Trophoblast cell (in vitro differentiated cells and primary cell): ENCODE data around the gene PITPNM3.
"Not testable (repeated sequence)": the region's sequence is repeated elsewhere in the genome, so short reads cannot be mapped to it uniquely, and the experiment has no call there.

ENCODE experiments used
- DNase-seq, 2 donors: peaks; one replicate each; pipeline ENCODE4 v3.0.0-alpha.2; 2016
- H2AFZ ChIP-seq: 2 replicates; pipeline ENCODE4 v1.6.1; 2013; ENCODE audit warnings: low read length, moderate library complexity, mild to moderate bottlenecking; ENCODE audit not compliant: insufficient read depth, poor library complexity
- H2AK5ac ChIP-seq: 2 replicates; pipeline ENCODE4 v1.6.1; 2013; ENCODE audit warnings: mild to moderate bottlenecking, low read length
- H2BK120ac ChIP-seq: 2 replicates; pipeline ENCODE4 v1.6.1; 2013; ENCODE audit warnings: low read length, mild to moderate bottlenecking, moderate library complexity; ENCODE audit not compliant: insufficient read depth, poor library complexity
- H2BK12ac ChIP-seq: 2 replicates; pipeline ENCODE4 v1.6.1; 2013; ENCODE audit warnings: mild to moderate bottlenecking, low read length, moderate library complexity
- H2BK5ac ChIP-seq: 2 replicates; pipeline ENCODE4 v1.6.1; 2013; ENCODE audit warnings: low read length, low read depth, moderate library complexity, mild to moderate bottlenecking; ENCODE audit not compliant: poor library complexity
- H3K14ac ChIP-seq: 2 replicates; pipeline ENCODE4 v1.6.1; 2013; ENCODE audit warnings: mild to moderate bottlenecking, low read length
- H3K18ac ChIP-seq: 2 replicates; pipeline ENCODE4 v1.6.1; 2013; ENCODE audit warnings: mild to moderate bottlenecking, low read length
- H3K23ac ChIP-seq: 2 replicates; pipeline ENCODE4 v1.6.1; 2013; ENCODE audit warnings: low read length
- H3K27ac ChIP-seq: 2 replicates; pipeline ENCODE4 v1.5.1; 2013; ENCODE audit warnings: low read depth, mild to moderate bottlenecking, inconsistent platforms, low read length, moderate library complexity
- H3K27me3 ChIP-seq: 2 replicates; pipeline ENCODE4 v1.6.1; 2013; ENCODE audit warnings: inconsistent platforms, mild to moderate bottlenecking, low read length, moderate library complexity; ENCODE audit not compliant: insufficient read depth
- H3K36me3 ChIP-seq, 2 experiments: 1 replicate in 1 of 2; 2 replicates in 1 of 2; pipeline ENCODE4 v1.6.1; 2013; ENCODE audit warnings: low read length in 2 of 2, mild to moderate bottlenecking in 2 of 2, moderate library complexity in 1 of 2; ENCODE audit not compliant: insufficient read depth in 2 of 2, control insufficient read depth in 1 of 2
- H3K4ac ChIP-seq: 2 replicates; pipeline ENCODE4 v1.6.1; 2013; ENCODE audit warnings: low read depth, mild to moderate bottlenecking, low read length, moderate library complexity
- H3K4me1 ChIP-seq, 2 experiments: 1 replicate in 1 of 2; 2 replicates in 1 of 2; pipeline ENCODE4 v1.6.1; 2013; ENCODE audit warnings: low read length in 2 of 2, mild to moderate bottlenecking in 2 of 2, moderate library complexity in 1 of 2; ENCODE audit not compliant: insufficient read depth in 2 of 2, control insufficient read depth in 1 of 2
- H3K4me2 ChIP-seq: 2 replicates; pipeline ENCODE4 v1.6.1; 2013; ENCODE audit warnings: inconsistent platforms, mild to moderate bottlenecking, low read length, moderate library complexity
- H3K4me3 ChIP-seq: 2 replicates; pipeline ENCODE4 v1.5.1; 2013; ENCODE audit warnings: mild to moderate bottlenecking, low read depth, low read length, inconsistent platforms
- H3K79me1 ChIP-seq: one replicate; pipeline ENCODE4 v1.6.1; 2013; ENCODE audit warnings: low read length
- H3K79me2 ChIP-seq: 2 replicates; pipeline ENCODE4 v1.6.1; 2013; ENCODE audit warnings: low read length, mild to moderate bottlenecking; ENCODE audit not compliant: control insufficient read depth, insufficient read depth, poor library complexity
- H3K9ac ChIP-seq: 2 replicates; pipeline ENCODE4 v1.6.1; 2013; ENCODE audit warnings: mild to moderate bottlenecking, low read length
- H3K9me3 ChIP-seq: 2 replicates; pipeline ENCODE4 v1.6.1; 2013; ENCODE audit warnings: low read depth, mild to moderate bottlenecking, control low read depth, inconsistent platforms, low read length; ENCODE audit not compliant: insufficient read depth
- H4K12ac ChIP-seq: 2 replicates; pipeline ENCODE4 v1.6.1; 2013; ENCODE audit warnings: low read depth, mild to moderate bottlenecking, low read length, moderate library complexity
- H4K8ac ChIP-seq: 2 replicates; pipeline ENCODE4 v1.6.1; 2013; ENCODE audit warnings: low read depth, mild to moderate bottlenecking, low read length, moderate library complexity
- H4K91ac ChIP-seq: one replicate; pipeline ENCODE4 v1.6.1; 2013; ENCODE audit warnings: low read depth, mild to moderate bottlenecking, low read length, moderate library complexity
- WGBS: extraction: QIAGEN DNeasy Blood & Tissue Kit; methylation state at CpG from one replicate; pipeline ENCODE4 v1.1.7; 2013; ENCODE audit warnings: missing lambda C conversion rate; ENCODE audit not compliant: insufficient read length, insufficient coverage; ENCODE audit errors: extremely low coverage; 5-methylcytosine and 5-hydroxymethylcytosine counted together

PITPNM3 gene

DNA sequence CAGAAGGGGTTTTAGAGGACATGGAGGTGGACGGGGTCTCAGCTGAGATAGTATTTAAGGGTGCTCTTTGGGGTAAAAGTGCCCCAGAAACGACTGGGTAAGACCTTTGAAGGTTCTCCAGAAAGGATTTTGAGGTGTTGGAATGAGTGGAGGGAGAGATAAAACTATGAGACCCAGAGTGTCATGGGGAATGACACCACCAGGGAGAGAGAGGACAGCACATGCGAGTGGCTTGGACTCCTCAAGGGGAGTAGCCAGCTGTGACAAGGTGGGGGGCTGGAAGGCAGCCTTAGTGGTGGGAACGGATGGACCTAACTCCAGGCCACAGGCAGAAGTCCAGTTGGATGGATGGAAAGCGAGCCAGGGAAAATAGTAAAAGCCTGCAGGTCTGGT lies 19.2 kb upstream of the PITPNM3 start:
- H3K4me1 ChIP-seq: peaks cover 6 to 15% of the 10 kb centered on the region in 2 experiments
- H3K79me1 ChIP-seq: no peaks in the 10 kb centered on the region
- no peak overlapping the region for H3K4me2 ChIP-seq
- H3K9me3 ChIP-seq: peaks cover 3% of the 10 kb centered on the region
- no peaks in the 10 kb centered on the region for H3K27me3 ChIP-seq
- no peak overlapping the region for H3K4ac ChIP-seq
- no peak overlapping the region for H3K4me3 ChIP-seq
- no peak overlapping the region for H2BK5ac ChIP-seq
- no peak overlapping the region for H4K91ac ChIP-seq
- H3K18ac ChIP-seq: no peak overlapping the region
- H4K12ac ChIP-seq: no peak overlapping the region
- no peak overlapping the region for H2AFZ ChIP-seq
- H3K27ac ChIP-seq: no peak overlapping the region
- no peak overlapping the region for H3K9ac ChIP-seq
- no peak overlapping the region for H4K8ac ChIP-seq
- DNase-seq: no peak
- peaks cover 4 to 6% of the 10 kb centered on the region in 2 experiments for H3K36me3 ChIP-seq
- H3K79me2 ChIP-seq: no peaks in the 10 kb centered on the region
- H3K14ac ChIP-seq: no peak overlapping the region
- H2BK12ac ChIP-seq: no peak overlapping the region
- H2BK120ac ChIP-seq: no peak overlapping the region
- H3K23ac ChIP-seq: no peak overlapping the region
- no peak overlapping the region for H2AK5ac ChIP-seq
- no CpG with 5 or more reads among the region's 5 CpGs for WGBS

- Histone ChIP-seq H3K9ac (no peak overlapping the region), H3K79me2 (no peaks in the 10 kb centered on the region), H2AFZ (no peak overlapping the region), H3K18ac (no peak overlapping the region), H2AK5ac (no peak overlapping the region), H3K4ac (no peak overlapping the region), H3K14ac (no peak overlapping the region), H3K4me1 (peaks cover 6 to 15% of the 10 kb centered on the region in 2 experiments), H3K79me1 (no peaks in the 10 kb centered on the region), H3K27me3 (no peaks in the 10 kb centered on the region), H3K9me3 (peaks cover 3% of the 10 kb centered on the region), H3K27ac (no peak overlapping the region), H2BK5ac (no peak overlapping the region), H3K36me3 (peaks cover 4 to 6% of the 10 kb centered on the region in 2 experiments), H3K4me3 (no peak overlapping the region), H3K23ac (no peak overlapping the region), H3K4me2 (no peak overlapping the region), H2BK12ac (no peak overlapping the region), H2BK120ac (no peak overlapping the region), H4K8ac (no peak overlapping the region), H4K91ac (no peak overlapping the region), H4K12ac (no peak overlapping the region)
- WGBS: no CpG with 5 or more reads among the region's 23 CpGs
- DNase-seq: peak in 1 of 2 donors; percentile 78
Measured at GRCh38 chr17:6574687-6575595, 18.6 kb upstream of the PITPNM3 start.

- no peak overlapping the region for H3K4ac ChIP-seq
- WGBS: no CpG with 5 or more reads among the region's 13 CpGs
Measured at GRCh38 chr17:6573982-6574686, 17.8 kb upstream of the PITPNM3 start.

GRCh38 chr17:6573495-6573894 lies 17.1 kb upstream of the PITPNM3 start:
- H3K79me2 ChIP-seq, H3K9me3 ChIP-seq, H3K23ac ChIP-seq, H3K18ac ChIP-seq, H3K4ac ChIP-seq, H3K79me1 ChIP-seq, H4K91ac ChIP-seq, H4K8ac ChIP-seq, H3K36me3 ChIP-seq, H3K27ac ChIP-seq, H2AK5ac ChIP-seq, H2AFZ ChIP-seq, DNase-seq, H4K12ac ChIP-seq, H3K27me3 ChIP-seq, H2BK120ac ChIP-seq, H3K9ac ChIP-seq, H2BK5ac ChIP-seq, H3K4me1 ChIP-seq, H3K14ac ChIP-seq, H3K4me3 ChIP-seq, H2BK12ac ChIP-seq, H3K4me2 ChIP-seq: not testable (repeated sequence)
- no CpG with 5 or more reads among the region's 6 CpGs for WGBS

More at GRCh38 chr17:6573982-6574686, 17.8 kb upstream of the PITPNM3 start:
- H2BK120ac ChIP-seq: no peak overlapping the region
- H4K12ac ChIP-seq: no peak overlapping the region
- no peak overlapping the region for H3K14ac ChIP-seq
- no peak overlapping the region for H3K4me2 ChIP-seq
- H4K91ac ChIP-seq: no peak overlapping the region
- no peak overlapping the region for H2BK12ac ChIP-seq
- no peak overlapping the region for H3K27ac ChIP-seq
- no peak overlapping the region for H2AK5ac ChIP-seq
- H3K9ac ChIP-seq: no peak overlapping the region
- H3K23ac ChIP-seq: no peak overlapping the region
- peaks cover 0 to 6% of the 10 kb centered on the region in 2 experiments for H3K36me3 ChIP-seq
- H3K79me1 ChIP-seq: no peaks in the 10 kb centered on the region
- H3K4me3 ChIP-seq: no peak overlapping the region
- no peak for DNase-seq
- no peaks in the 10 kb centered on the region for H3K27me3 ChIP-seq
- no peaks in the 10 kb centered on the region for H3K79me2 ChIP-seq
- H2BK5ac ChIP-seq: no peak overlapping the region
- no peak overlapping the region for H4K8ac ChIP-seq
- H3K4me1 ChIP-seq: peaks cover 6 to 14% of the 10 kb centered on the region in 2 experiments
- no peak overlapping the region for H3K18ac ChIP-seq
- peaks cover 3% of the 10 kb centered on the region for H3K9me3 ChIP-seq
- H2AFZ ChIP-seq: no peak overlapping the region
